WERI-Rb-1 (cell line): ENCODE measurements around the gene ARAF.

Experiments used
- DNase-seq: peaks from one replicate; pipeline ENCODE4 v3.0.0-alpha.2; 2020
- H3K27ac ChIP-seq: fragments of 250-450 bp; sonication (Bioruptor Pico); 2 replicates; pipeline ENCODE4 v1.5.1; 2020; ENCODE audit warnings: mild to moderate bottlenecking, moderate library complexity
- H3K27me3 ChIP-seq: fragments of 250-450 bp; sonication (Bioruptor Pico); 2 replicates; pipeline ENCODE4 v1.5.1; 2021; ENCODE audit warnings: mild to moderate bottlenecking, low read depth, moderate library complexity; ENCODE audit not compliant: insufficient read depth, severe bottlenecking
- H3K36me3 ChIP-seq: fragments of 250-450 bp; sonication (Bioruptor Pico); 2 replicates; pipeline ENCODE4 v1.5.1; 2020; ENCODE audit warnings: mild to moderate bottlenecking, moderate library complexity
- H3K4me3 ChIP-seq: 2 replicates; pipeline ENCODE4 v1.5.1; 2011; ENCODE audit warnings: low read depth, mild to moderate bottlenecking, control low read depth, low read length
- H3K9me3 ChIP-seq: fragments of 250-450 bp; sonication (Bioruptor Pico); 2 replicates; pipeline ENCODE4 v1.5.1; 2021; ENCODE audit warnings: mild to moderate bottlenecking, moderate library complexity; ENCODE audit not compliant: severe bottlenecking
- CTCF ChIP-seq: IDR thresholded peaks from 2 replicates; pipeline ENCODE4 v1.5.1; 2011; ENCODE audit warnings: low read depth, mild to moderate bottlenecking, control low read depth, inconsistent platforms, low read length

Gene ARAF

GRCh38 chrX:47573341-47574075 is 12.5 kb downstream of the ARAF start:
- no peak for DNase-seq
- Histone ChIP-seq H3K36me3 (peaks cover 12% of the 10 kb centered on the region), H3K27ac (no peak overlapping the region), H3K27me3 (peaks cover 8% of the 10 kb centered on the region), H3K4me3 (no peak overlapping the region), H3K9me3 (no peaks in the 10 kb centered on the region)
- no peak for TF ChIP-seq CTCF

- no peak for TF ChIP-seq CTCF
- H3K27ac ChIP-seq, result no peak overlapping the region
- no peaks in the 10 kb centered on the region for H3K9me3 ChIP-seq
- peaks cover 11% of the 10 kb centered on the region for H3K36me3 ChIP-seq
- H3K4me3 ChIP-seq, result no peak overlapping the region
- peaks cover 8% of the 10 kb centered on the region for H3K27me3 ChIP-seq
- DNase-seq, result no peak
These were observed 13.1 kb downstream of the ARAF start for GRCh38 chrX:47574076-47574546.

- Histone ChIP-seq H3K27ac (no peak overlapping the region), H3K27me3 (peaks cover 8% of the 10 kb centered on the region), H3K4me3 (no peak overlapping the region), H3K36me3 (peaks cover 8% of the 10 kb centered on the region), H3K9me3 (no peaks in the 10 kb centered on the region)
- TF ChIP-seq CTCF, result no peak
- DNase-seq, result no peak
These were observed 13.7 kb downstream of the ARAF start for GRCh38 chrX:47574547-47575301.

- TF ChIP-seq CTCF, result no peak
- Histone ChIP-seq H3K9me3 (no peaks in the 10 kb centered on the region), H3K36me3 (peaks cover 4% of the 10 kb centered on the region; the same call in 1 of the 2 replicates), H3K27ac (no peak overlapping the region), H3K4me3 (no peak overlapping the region), H3K27me3 (peaks cover 6% of the 10 kb centered on the region)
- DNase-seq, result no peak
These were observed 15.3 kb downstream of the ARAF start for GRCh38 chrX:47576021-47576898.

GRCh38 chrX:47577424-47577823 is 16.4 kb downstream of the ARAF start:
- no peak for TF ChIP-seq CTCF
- Histone ChIP-seq H3K9me3 (no peaks in the 10 kb centered on the region), H3K4me3 (no peak overlapping the region), H3K27me3 (peaks cover 13% of the 10 kb centered on the region), H3K27ac (no peak overlapping the region), H3K36me3 (no peaks in the 10 kb centered on the region)
- DNase-seq, result no peak
